Measurements from ENCODE around the gene CREM.

GRCh38 chr10:35089611-35090161 is 37.0 kb upstream of the CREM start:
- no peak for TF ChIP-seq POLR2AphosphoS5 (IDR thresholded peaks at IDR 0.05; ENCODE audit: low read depth)
- TF ChIP-seq, protein P1, sequence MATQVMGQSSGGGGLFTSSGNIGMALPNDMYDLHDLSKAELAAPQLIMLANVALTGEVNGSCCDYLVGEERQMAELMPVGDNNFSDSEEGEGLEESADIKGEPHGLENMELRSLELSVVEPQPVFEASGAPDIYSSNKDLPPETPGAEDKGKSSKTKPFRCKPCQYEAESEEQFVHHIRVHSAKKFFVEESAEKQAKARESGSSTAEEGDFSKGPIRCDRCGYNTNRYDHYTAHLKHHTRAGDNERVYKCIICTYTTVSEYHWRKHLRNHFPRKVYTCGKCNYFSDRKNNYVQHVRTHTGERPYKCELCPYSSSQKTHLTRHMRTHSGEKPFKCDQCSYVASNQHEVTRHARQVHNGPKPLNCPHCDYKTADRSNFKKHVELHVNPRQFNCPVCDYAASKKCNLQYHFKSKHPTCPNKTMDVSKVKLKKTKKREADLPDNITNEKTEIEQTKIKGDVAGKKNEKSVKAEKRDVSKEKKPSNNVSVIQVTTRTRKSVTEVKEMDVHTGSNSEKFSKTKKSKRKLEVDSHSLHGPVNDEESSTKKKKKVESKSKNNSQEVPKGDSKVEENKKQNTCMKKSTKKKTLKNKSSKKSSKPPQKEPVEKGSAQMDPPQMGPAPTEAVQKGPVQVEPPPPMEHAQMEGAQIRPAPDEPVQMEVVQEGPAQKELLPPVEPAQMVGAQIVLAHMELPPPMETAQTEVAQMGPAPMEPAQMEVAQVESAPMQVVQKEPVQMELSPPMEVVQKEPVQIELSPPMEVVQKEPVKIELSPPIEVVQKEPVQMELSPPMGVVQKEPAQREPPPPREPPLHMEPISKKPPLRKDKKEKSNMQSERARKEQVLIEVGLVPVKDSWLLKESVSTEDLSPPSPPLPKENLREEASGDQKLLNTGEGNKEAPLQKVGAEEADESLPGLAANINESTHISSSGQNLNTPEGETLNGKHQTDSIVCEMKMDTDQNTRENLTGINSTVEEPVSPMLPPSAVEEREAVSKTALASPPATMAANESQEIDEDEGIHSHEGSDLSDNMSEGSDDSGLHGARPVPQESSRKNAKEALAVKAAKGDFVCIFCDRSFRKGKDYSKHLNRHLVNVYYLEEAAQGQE (IDR thresholded peaks at IDR 0.05; ENCODE audit: insufficient replicate concordance, low read depth) = no peak
- TF ChIP-seq CTCF (IDR thresholded peaks at IDR 0.05; ENCODE audit: insufficient read depth, low read length) = no peak
- no peak for TF ChIP-seq SPI1 (IDR thresholded peaks at IDR 0.05; ENCODE audit: borderline replicate concordance, low read depth)
- TF ChIP-seq GABPA (IDR thresholded peaks at IDR 0.05; ENCODE audit: low read depth) = no peak
